ENCODE measurements around the gene MT2A.
A peak's percentile ranks its signal among the peaks of the same experiment; 100 is the strongest.
"Not testable (repeated sequence)": the region's sequence is repeated elsewhere in the genome, so short reads cannot be mapped to it uniquely, and the experiment has no call there.

The MT2A gene

GRCh38 chr16:56608043-56608875 lies at the start of gene MT2A:
Gene MT2A (plus strand): TSS chr16:56608584. CDS start chr16:56608656, 72 bp downstream.
- DNase-seq = peak; percentile 95

GRCh38 chr16:56559109-56559508 lies 49.3 kb upstream of the MT2A start:
- DNase-seq = no peak

- no peak for DNase-seq
Measured at GRCh38 chr16:56560447-56560846, 47.9 kb upstream of the MT2A start.

GRCh38 chr16:56561126-56561525 lies 47.3 kb upstream of the MT2A start:
- DNase-seq = no peak

- no peak for DNase-seq
Measured at GRCh38 chr16:56564793-56565477, 43.4 kb upstream of the MT2A start, which contains the start of gene MT4. Gene MT4 (plus strand): TSS chr16:56565073. CDS start chr16:56565129, 56 bp downstream.

- no peak for DNase-seq
Measured at GRCh38 chr16:56569971-56570370, 38.4 kb upstream of the MT2A start.

GRCh38 chr16:56571525-56571924 lies 36.9 kb upstream of the MT2A start:
- no peak for DNase-seq

- no peak for DNase-seq
Measured at GRCh38 chr16:56574625-56575024, 33.8 kb upstream of the MT2A start.

GRCh38 chr16:56576585-56577299 lies 31.6 kb upstream of the MT2A start:
- peak; percentile 89 for DNase-seq

- no peak for DNase-seq
Measured at GRCh38 chr16:56577300-56577625, 31.1 kb upstream of the MT2A start.

GRCh38 chr16:56580391-56581048 lies 27.9 kb upstream of the MT2A start:
- no peak for DNase-seq

GRCh38 chr16:56582911-56583310 lies 25.5 kb upstream of the MT2A start:
- DNase-seq = not testable (repeated sequence)

- DNase-seq = no peak
Measured at GRCh38 chr16:56583351-56584168, 24.8 kb upstream of the MT2A start.

- DNase-seq = no peak
Measured at GRCh38 chr16:56584276-56584675, 24.1 kb upstream of the MT2A start.

GRCh38 chr16:56588781-56589140 lies 19.6 kb upstream of the MT2A start:
- no peak for DNase-seq

GRCh38 chr16:56589141-56590039 lies 19.0 kb upstream of the MT2A start, which contains the start of gene MT3:
Gene MT3 (plus strand): TSS chr16:56589528. CDS start chr16:56589591, 63 bp downstream.
- DNase-seq = no peak

GRCh38 chr16:56591377-56592060 lies 16.9 kb upstream of the MT2A start:
- DNase-seq = no peak

- DNase-seq = no peak
Measured at GRCh38 chr16:56593573-56594291, 14.7 kb upstream of the MT2A start.

GRCh38 chr16:56594292-56594619 lies 14.1 kb upstream of the MT2A start:
- DNase-seq = no peak

All from activated CD4-positive, alpha-beta T cell treated with anti-CD3 and anti-CD28 coated beads, Interleukin-2, amount 50 U/mL, for 16 hours (primary cell).